ENCODE results near the gene METTL2B.
"Not testable (repeated sequence)": the region's sequence is repeated elsewhere in the genome, so short reads cannot be mapped to it uniquely, and the experiment has no call there.

METTL2B gene, protein sequence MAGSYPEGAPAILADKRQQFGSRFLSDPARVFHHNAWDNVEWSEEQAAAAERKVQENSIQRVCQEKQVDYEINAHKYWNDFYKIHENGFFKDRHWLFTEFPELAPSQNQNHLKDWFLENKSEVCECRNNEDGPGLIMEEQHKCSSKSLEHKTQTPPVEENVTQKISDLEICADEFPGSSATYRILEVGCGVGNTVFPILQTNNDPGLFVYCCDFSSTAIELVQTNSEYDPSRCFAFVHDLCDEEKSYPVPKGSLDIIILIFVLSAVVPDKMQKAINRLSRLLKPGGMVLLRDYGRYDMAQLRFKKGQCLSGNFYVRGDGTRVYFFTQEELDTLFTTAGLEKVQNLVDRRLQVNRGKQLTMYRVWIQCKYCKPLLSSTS

DNA sequence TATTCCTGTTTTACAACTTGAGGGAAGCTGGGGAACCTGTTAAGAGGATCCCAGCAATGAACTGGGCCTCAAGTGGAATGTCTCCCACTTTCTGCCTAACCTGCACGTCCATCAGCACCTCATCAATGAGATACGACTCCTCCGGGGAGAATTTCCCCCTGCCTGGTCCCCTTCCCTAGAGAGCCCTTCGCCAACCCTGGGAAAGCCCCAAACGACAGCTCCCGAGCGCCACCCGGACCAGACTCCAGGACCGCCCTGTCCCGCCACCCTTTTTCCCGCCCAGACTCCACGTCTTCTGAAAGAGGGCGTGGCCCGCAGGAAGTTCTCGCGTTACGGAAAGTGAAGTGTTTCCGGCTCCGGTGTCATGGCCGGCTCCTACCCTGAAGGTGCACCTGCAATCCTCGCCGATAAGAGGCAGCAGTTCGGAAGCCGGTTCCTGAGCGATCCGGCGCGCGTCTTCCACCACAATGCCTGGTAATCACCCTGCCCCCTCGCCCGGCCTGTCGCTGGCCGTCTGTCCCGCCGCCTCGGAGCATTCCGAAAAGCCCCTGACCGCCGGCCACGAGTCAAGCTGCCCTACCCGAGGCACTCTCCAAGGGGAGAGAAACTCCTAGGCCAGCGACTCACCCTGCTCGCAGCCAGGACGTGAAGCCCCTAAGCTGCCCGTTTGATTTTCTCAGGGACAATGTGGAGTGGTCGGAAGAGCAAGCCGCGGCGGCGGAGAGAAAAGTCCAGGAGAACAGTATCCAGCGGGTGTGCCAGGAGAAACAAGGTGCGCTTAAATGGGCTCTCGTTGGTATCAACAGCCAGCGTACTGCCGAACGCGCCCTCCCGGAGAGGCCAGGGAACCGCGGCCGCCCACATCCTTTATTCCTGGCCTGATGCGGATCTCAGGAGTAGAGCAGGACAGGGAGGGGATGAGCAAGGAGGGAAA lies at the start of gene METTL2B:
Gene METTL2B, plus strand, starts transcription at position 347 of the 934 bp plus-strand sequence. Its CDS starts 18 bp downstream, at position 365.
- in situ Hi-C loops (cut with MboI; ENCODE audit: low sequenced_read_pairs), result not testable (repeated sequence)

DNA sequence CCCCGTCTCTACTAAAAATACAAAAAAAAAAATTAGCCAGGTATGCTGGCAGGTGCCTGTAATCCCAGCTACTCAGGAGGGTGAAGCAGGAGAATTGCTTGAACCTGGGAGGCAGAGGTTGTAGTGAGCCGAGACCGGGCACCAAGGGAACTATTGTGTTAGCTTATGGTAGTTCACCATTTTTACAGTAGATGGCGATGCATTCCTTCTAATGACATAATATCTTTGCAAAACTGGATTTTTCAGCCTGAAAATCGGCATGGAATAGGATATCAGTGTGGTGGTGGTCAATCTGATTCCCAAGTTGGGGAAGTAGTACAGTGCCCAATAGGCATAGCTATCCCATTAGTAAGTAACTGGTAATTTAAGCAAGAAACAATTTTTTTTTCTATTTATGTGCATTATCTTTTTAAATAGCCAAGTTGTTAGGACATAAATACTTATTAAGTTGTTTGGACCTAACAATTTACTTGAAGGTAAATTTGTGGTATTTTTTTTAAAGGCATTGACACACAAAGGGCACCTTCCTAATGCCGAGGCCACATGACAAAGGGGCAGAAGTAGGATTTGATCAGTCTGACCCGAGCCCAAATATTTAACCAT lies 49.2 kb upstream of the METTL2B start:
- in situ Hi-C loops (cut with MboI; ENCODE audit: low sequenced_read_pairs), result loop anchor here (5.0 kb wide), 1 partner anchor 35 kb away; no protein-coding TSS in a partner anchor

DNA sequence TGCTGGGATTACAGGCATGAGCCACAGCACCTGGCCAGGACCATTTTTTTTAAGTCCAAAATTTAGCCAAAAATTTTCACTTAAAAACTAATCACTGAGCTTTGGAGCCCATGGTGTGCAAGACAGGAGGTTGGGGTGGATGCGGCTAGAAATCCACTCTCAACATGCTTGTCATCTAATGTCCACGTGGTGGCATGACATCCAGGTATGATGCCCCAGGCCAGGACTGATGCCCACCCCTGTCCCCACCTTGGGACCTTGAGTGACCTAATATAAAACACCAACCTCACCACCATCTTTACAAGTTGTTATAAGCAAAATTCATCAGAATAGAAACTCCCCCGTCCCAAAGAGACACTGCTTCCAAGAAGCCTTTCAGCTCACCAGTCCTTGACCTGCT lies 46.3 kb upstream of the METTL2B start:
- in situ Hi-C loops (cut with MboI; ENCODE audit: low sequenced_read_pairs), result no loop called here

DNA sequence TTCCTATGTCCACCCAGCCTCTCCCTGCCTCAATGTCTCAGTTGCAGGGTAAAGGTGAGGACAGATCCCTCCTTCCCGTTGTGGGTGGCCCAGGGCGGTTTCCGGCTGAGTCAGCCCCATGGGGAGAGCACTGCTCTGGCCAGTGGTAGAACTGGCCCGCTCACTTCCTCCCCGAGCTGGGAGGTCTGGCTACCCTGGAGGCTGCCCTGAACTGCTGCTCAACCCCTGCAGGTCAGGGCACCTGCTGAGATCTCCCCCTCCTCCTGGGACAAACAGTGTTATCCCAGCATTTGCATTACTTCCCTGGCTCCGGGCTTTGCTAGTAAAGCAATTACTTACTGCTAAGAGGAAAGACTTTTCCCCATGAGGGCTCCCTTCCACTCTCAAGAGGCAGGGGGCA lies 45.3 kb upstream of the METTL2B start:
- in situ Hi-C loops (cut with MboI; ENCODE audit: low sequenced_read_pairs), result no loop called here

DNA sequence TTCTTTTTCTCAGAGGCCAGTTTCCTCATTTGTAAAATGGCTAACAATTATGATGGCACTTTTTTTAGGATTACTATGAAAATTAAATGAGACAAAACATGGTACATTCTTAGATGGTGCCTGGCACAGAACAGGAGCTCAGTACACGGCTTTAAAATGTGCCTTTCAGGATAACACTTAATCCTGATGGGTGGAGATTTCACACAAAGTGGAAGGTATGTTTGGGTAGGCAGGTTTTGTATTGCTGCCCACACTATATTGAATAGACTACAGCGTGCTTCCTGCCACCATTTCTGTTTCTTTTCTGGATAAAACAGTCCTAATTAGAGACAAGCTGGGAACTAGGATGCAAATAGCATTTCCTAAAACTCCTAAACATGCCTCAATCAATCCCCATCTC lies 44.8 kb upstream of the METTL2B start:
- in situ Hi-C loops (cut with MboI; ENCODE audit: low sequenced_read_pairs), result no loop called here

DNA sequence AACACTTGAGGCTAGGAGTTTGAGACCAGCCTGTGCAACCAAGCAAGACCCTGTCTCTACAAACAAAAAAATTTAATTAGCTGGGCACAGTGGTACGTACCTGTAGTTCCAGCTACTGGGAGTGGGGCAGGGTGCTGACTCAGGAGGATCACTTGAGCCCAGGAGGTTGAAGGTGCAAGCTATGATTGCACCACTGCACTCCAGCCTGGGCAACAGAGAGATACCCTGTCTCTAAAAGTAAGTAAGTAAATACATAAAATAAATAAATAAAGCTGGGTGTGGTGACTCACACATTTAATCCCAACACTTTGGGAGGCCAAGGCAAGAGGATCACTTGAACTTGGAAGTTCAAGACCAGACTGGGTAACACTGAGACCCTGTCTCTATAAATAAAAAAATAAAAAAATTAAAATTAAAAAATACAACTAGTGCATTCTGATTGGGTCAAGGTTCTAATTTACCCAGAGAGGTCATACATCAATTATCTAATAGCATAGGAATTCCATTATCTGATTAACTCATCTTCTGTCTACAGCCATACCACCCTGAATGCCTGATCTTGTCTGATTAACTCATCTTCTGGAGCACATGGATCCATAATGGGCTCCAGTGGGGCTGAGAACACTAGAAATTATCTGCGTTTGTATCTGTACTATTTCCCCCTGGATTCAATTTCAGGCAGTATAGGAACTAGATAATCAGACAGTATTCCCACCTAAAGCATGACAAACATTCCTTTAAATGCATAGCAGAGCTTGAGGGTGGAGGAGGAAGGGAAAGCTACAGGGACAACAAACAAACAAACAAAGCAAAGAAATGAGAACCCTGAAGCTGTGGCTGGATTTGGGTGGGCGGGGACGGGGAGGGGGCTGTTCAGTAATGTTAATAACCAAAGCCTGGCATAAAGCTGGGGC lies 41.9 kb upstream of the METTL2B start:
- in situ Hi-C loops (cut with MboI; ENCODE audit: low sequenced_read_pairs), result no loop called here

DNA sequence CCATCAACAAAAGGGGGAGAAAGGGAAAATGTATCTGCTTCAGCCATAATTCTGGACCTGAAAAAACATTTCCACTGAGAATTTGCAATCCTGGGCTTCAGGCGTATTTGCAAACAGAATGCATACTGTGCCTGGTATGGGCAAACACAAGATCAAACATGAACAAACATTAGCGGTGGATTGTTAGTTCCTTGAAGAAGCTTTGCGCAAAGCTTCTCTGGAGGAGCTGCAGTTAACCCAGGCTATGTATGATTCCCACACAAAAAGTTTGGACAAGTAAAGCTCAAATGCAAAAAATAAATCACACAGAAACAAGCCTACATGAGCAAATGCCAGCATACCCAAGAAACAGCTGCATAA lies 41.2 kb upstream of the METTL2B start:
- in situ Hi-C loops (cut with MboI; ENCODE audit: low sequenced_read_pairs), result no loop called here

DNA sequence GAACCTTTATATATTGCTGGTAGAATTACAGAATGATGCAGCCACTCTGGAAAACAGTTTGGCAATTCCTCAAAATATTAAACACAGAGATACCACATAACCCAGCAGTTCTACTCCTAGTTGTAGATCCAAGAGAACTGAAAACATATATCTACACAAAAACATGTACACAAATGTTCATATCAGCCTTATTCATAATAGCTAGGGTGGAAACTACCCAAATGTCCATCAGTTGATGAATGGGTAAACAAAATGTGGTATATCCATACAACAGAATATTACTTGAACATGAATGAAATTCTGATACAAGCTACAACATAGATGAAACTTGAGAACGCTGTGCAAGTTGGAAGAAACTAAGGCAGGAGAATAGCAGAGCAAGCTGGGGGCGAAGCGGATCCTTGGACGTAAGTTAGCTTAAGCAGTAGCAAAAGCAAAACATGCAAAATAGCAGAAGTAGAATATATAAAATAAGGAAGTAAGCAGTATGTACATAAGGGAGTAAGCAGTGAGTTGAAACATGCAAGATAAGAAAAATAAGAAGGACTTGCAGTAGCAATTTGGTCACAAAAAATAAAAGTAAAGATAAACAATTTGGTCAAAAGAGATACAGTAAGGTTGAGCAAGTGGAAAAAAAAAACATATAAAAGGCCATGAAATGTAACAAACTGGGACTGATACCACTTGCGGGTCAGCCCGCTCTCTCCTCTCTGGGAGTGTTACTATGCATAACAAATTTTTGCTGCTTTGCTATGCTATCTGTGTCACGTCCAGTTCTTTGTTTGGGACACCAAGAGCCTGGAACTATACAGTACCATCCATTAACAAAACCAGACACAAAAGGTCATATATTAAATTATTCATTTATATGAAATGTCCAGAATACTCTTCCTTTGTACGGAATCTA lies 38.9 kb upstream of the METTL2B start:
- in situ Hi-C loops (cut with MboI; ENCODE audit: low sequenced_read_pairs), result no loop called here

DNA sequence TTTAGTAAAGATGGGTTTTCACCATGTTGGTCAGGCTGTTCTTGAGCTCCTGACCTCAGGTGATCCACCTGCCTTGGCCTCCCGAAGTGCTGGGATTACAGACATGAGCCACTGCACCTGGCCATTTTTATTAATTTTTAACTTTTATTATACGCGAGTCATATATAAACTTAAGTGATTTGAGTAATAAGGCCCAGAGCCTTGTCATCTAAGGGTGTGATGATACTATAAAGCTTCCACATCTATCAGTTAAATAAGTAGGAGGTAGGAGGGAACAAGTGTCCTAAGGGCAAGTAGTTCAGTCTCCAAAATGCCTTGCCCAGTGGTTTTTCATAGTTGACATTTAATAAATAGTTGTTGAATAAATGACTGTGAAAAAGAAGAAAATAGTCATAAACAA lies 34.2 kb upstream of the METTL2B start:
- in situ Hi-C loops (cut with MboI; ENCODE audit: low sequenced_read_pairs), result no loop called here

DNA sequence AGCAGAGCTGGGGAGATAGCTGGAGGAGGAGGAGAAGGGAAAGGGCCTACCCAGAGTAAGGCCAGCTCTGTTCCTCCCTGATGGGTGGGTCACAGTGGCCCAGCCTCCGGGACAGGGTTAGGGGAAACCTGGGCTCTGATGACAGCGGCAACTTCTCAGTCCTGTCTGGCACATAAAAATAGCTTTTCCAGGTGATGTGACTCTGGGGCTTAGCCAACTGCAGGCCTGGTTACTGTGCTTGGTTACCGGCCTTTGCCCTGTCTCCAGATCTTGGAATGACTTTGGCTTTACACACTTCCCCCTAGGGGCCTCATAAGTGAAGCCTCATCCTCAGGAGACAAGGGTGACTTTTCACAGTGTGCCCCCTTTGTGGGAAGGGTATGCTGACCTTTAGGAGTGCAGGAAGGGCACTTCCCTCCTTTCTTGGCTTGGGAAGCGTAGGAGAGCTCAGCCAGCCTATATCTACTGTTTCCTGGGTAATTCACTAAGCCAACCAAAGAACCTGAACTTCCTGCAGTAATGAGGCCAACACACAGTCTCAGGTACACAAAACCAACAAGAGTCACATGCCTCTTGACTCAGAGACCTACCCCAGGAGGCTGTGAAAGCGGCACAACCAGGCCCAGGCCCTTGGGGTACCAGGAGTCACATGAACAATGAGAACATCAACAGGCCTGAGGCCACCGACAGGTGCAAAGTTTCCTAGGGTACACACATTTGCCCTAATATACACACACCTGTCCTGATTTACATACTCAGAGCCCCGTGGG lies 32.5 kb upstream of the METTL2B start:
- in situ Hi-C loops (cut with MboI; ENCODE audit: low sequenced_read_pairs), result no loop called here

DNA sequence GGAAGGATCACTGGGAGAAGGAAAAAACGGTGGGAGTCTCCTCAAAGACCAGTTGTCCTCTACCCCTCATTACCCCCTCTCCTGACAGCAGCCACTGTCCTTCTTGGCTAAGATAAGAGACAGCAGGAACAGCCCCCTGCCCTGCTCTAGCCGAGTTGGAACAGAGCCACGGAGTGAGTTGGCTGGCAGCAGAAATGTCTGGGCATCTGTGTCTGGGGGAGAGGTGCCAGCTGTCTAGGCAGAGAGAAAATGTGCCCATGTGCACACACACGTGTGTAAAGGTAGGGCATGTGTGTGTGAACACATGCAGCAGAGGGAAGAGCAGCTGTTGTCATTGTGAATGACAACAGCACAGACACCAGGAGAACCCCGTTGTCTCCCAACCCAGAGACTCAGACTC lies 30.2 kb upstream of the METTL2B start:
- in situ Hi-C loops (cut with MboI; ENCODE audit: low sequenced_read_pairs), result no loop called here

DNA sequence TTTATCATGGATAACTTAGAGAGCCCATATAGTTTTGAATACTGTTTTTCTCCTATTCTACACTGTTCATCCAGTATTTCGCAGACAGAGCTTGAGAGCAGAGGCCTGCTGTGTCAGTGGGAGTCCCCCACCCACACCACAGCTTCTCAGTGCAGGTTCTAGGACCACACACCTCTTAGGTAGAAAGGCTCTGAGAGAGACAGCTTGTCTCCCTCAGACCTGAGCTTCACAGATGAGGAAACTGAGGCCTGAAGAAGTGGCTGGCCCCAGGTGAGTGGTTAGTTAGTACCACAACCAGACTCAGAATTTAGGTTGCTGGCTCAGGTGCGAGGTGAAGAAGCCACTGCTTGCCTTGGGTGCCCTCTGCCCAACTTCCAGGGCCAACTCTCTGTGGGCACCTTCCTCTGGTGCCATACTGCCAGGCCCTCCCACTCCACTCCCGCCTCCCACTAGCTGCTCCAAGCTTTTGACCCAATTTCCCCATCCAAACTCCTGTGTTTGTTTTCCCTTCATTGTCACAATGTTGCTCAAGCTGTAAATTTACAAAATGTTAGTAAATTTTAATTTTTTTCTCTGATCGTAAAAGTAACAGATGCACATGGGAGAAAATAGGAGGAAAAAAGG lies 28.5 kb upstream of the METTL2B start:
- in situ Hi-C loops (cut with MboI; ENCODE audit: low sequenced_read_pairs), result no loop called here

DNA sequence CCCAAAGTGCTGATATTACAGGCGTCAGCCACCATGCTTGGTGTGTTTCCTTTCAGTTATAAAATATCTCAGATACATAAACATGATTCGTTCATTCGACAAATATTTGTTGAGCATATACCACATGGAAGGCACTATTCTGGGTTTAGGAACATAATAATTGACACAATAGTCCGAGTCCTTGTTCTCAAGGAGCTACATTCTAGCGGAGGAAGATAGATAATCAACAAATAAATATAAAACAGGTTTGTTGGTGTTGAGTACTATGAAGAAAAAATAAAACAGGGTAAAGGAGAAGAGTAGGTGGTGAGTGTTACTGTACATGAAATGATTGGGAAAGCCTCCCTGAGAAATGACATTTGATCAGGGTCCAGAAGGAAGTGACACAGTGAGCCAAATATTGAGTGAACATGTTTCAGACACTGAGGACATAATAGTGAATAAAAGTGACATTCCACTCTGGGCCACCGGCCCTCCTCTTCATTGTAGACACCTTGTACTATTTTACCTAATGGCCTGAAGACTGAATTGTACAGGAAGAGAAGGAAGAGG lies 27.7 kb upstream of the METTL2B start:
- in situ Hi-C loops (cut with MboI; ENCODE audit: low sequenced_read_pairs), result no loop called here

DNA sequence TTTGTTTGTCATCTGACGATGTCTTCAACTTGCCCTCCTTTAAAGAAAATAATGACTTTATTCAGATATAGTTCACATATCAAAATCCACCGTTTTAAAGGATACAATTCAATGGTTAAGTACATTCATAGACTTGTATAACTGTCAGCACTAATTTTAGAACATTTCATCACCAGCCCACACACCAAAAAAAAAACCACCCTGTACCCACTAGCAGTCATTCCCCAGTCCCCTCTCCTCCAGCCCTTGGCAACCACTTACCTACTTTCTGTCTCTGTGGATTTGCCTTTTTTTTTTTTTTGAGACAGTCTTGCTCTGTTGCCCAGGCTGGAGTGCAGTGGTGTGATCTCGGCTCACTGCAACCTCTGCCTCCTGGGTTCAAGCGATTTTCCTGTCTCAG lies 26.1 kb upstream of the METTL2B start:
- in situ Hi-C loops (cut with MboI; ENCODE audit: low sequenced_read_pairs), result no loop called here

DNA sequence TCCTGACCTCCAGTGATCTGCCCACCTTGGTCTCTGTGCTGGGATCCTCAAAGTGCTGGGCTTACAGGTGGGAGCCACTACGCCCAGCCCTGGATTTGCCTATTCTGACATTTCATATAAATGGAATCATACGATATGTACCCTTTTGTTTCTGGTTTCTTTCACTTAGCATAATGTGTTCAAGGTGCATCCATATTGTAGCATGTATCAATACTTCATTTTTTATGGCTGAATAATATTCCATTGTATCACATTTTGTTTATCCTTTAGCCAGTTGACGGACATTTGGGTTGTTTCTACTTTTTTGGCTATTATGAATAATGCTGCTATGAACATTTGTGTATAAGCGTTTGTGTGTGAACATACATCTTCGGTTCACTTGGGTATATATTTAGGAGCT lies 25.6 kb upstream of the METTL2B start:
- in situ Hi-C loops (cut with MboI; ENCODE audit: low sequenced_read_pairs), result no loop called here

DNA sequence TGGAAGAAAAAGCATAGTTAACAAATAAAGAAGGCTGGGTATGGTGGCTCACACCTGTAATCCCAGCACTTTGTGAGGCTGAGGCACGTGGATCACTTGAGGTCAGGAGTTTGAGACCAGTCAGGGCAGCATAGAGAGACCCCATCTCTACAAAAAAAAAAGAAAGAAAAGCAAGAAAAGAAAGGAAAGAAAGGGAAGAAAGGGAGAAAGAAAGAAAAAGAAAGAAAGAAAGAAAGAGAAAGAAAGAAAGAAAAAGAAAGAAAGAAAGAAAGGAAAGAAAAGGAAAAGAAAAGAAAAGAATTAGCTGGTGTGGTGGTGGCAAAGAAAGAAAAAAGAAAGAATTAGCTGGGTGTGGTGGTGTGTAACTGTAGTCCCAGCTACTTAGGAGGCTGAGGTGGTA lies 24.0 kb upstream of the METTL2B start:
- in situ Hi-C loops (cut with MboI; ENCODE audit: low sequenced_read_pairs), result no loop called here

DNA sequence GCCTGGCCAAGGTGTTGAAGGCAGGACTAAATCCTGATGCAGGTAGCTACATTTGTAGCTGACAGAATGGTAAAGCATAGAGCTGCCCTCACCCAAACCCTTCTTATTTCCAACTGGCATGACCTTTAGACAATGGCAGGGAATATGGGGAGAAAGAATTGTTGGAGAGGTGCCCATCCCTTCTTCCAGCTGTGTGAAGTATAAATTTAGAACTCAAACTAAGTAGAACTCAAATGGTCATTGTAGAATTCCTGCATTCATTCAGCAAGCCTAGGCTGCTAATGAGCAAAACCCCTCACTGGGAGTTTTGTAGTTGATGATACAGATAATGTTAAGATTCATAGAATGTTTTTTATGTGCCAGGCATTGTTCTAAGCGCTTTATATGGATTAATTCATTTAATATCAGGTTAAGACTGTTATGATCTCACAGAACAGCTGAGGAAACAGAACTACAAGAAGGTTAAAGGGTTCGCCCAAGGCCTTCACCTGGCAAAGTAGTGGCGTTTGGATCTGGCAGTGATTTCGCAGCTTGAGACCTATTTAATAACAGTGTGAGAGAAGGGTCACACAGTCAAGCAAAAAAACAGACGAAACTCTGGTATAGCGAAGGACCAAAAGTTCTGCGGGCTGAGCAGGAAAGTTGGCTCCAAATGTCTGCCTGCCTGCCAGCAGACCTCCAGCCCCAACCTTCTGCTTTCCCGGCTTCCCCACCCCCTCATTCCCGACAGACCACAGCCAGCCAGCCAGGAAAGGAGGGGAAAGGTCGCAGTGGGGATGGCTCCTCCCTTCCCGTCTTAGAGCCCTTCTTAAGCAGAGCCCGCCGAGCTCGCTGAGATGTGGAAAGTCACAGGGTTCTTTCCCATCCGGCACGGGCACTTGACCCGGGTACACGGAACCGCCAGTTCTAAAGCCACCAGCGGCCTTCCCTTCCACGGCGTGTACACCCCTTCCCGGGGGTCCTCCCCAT lies 22.4 kb upstream of the METTL2B start:
- in situ Hi-C loops (cut with MboI; ENCODE audit: low sequenced_read_pairs), result no loop called here
